Stimulated activated naive CD8-positive, alpha-beta T cell treated with anti-CD3 and anti-CD28 coated beads, Interleukin-15, Interleukin-2, amounts not matched to agents 100 U/mL and 50 U/mL, for 24 hours (primary cell): ENCODE results near the gene TFAP2A.

Experiments used
- ATAC-seq: fragments of 150-1000 bp; cut with Tn5 transposase; one replicate; pipeline ENCODE4 v1.10.0; 2021
- DNase-seq: peaks from one replicate; pipeline ENCODE4 v3.0.0; 2021

The TFAP2A gene

GRCh38 chr6:10425975-10426780, 11.3 kb upstream of the TFAP2A start:
- DNase-seq (no peak), ATAC-seq (peak; percentile 37)

- DNase-seq = no peak
- ATAC-seq = no peak
Observed at GRCh38 chr6:10425176-10425974, 10.5 kb upstream of the TFAP2A start.

- DNase-seq (no peak), ATAC-seq (no peak)
Observed at GRCh38 chr6:10424040-10424439, 9.2 kb upstream of the TFAP2A start.

GRCh38 chr6:10422737-10423034, 7.8 kb upstream of the TFAP2A start:
- ATAC-seq (no peak), DNase-seq (no peak)

- no peak for DNase-seq
- no peak for ATAC-seq
Observed at GRCh38 chr6:10421921-10422736, 7.3 kb upstream of the TFAP2A start.

- DNase-seq (no peak), ATAC-seq (no peak)
Observed at GRCh38 chr6:10421158-10421920, 6.5 kb upstream of the TFAP2A start.

GRCh38 chr6:10420546-10421157, 5.8 kb upstream of the TFAP2A start:
- no peak for DNase-seq
- no peak for ATAC-seq

- ATAC-seq (no peak), DNase-seq (no peak)
Observed at GRCh38 chr6:10419749-10420545, 5.1 kb upstream of the TFAP2A start.

GRCh38 chr6:10418862-10419748, 4.2 kb upstream of the TFAP2A start:
- ATAC-seq (no peak), DNase-seq (no peak)

GRCh38 chr6:10418361-10418861, 3.5 kb upstream of the TFAP2A start:
- DNase-seq (no peak), ATAC-seq (no peak)

- DNase-seq (no peak), ATAC-seq (no peak)
Observed at GRCh38 chr6:10417681-10418104, 2.8 kb upstream of the TFAP2A start.

GRCh38 chr6:10416863-10417641, 2.2 kb upstream of the TFAP2A start:
- DNase-seq = no peak
- no peak for ATAC-seq

GRCh38 chr6:10416516-10416862, 1.6 kb upstream of the TFAP2A start:
- DNase-seq = no peak
- no peak for ATAC-seq

- ATAC-seq (no peak), DNase-seq (no peak)
Observed at GRCh38 chr6:10415617-10416480, 975 bp upstream of the TFAP2A start.

GRCh38 chr6:10413850-10414738, 780 bp downstream of the TFAP2A start:
- no peak for DNase-seq

GRCh38 chr6:10413262-10413849, 1.5 kb downstream of the TFAP2A start:
- DNase-seq (no peak), ATAC-seq (no peak)

More at GRCh38 chr6:10413850-10414738, 780 bp downstream of the TFAP2A start:
- no peak for ATAC-seq
